Activated naive CD8-positive, alpha-beta T cell treated with anti-CD3 and anti-CD28 coated beads, Interleukin-2, amount 10 ng/mL, durations not matched to agents 7 days and 5 days (primary cell): Measurements from ENCODE around the gene MAD1L1. TPM values are rescaled to one million over a fixed set of nuclear protein-coding genes. Genes with fewer than 3 reads are reported as not detected.
A peak's percentile ranks its signal among the peaks of the same experiment; 100 is the strongest.

Experiments
- ATAC-seq: fragments of 150-1000 bp; cut with Tn5 transposase; one replicate; pipeline ENCODE4 v1.10.0; 2021; ENCODE audit warnings: low read depth, moderate library complexity
- POLR2A ChIA-PET: fragments of 350-600 bp; sonication (Branson Sonifier 250); formaldehyde crosslinking; loops from one replicate; lab custom pipeline; 2021; ENCODE audit warnings: antibody characterized with exemption; lab: Charles Lee
- DNase-seq: peaks from one replicate; pipeline ENCODE4 v3.0.0; 2021
- H3K27ac Mint-ChIP-seq: one replicate; pipeline ENCODE4 v1.8.0; 2022; ENCODE audit warnings: mild to moderate bottlenecking, mixed read lengths
- H3K27me3 Mint-ChIP-seq: one replicate; pipeline ENCODE4 v1.8.0; 2022; ENCODE audit warnings: mild to moderate bottlenecking, moderate library complexity, mixed read lengths
- H3K36me3 Mint-ChIP-seq: one replicate; pipeline ENCODE4 v1.8.0; 2021; ENCODE audit warnings: mild to moderate bottlenecking, mixed read lengths
- H3K4me1 Mint-ChIP-seq: one replicate; pipeline ENCODE4 v1.8.0; 2021; ENCODE audit warnings: mixed read lengths
- H3K4me3 Mint-ChIP-seq: one replicate; pipeline ENCODE4 v1.8.0; 2022; ENCODE audit warnings: mild to moderate bottlenecking, moderate library complexity, mixed read lengths
- H3K9me3 Mint-ChIP-seq: one replicate; pipeline ENCODE4 v1.8.0; 2021; ENCODE audit warnings: mixed read lengths
- total RNA-seq, 2 experiments: library from RNA; stranded (reverse); gene quantifications; one replicate each; pipeline ENCODE4 v1.2.3, GENCODE V29; 2021

Gene MAD1L1
- total RNA-seq, 2 experiments from 2014 or later: 72.7 to 82.6 TPM

DNA sequence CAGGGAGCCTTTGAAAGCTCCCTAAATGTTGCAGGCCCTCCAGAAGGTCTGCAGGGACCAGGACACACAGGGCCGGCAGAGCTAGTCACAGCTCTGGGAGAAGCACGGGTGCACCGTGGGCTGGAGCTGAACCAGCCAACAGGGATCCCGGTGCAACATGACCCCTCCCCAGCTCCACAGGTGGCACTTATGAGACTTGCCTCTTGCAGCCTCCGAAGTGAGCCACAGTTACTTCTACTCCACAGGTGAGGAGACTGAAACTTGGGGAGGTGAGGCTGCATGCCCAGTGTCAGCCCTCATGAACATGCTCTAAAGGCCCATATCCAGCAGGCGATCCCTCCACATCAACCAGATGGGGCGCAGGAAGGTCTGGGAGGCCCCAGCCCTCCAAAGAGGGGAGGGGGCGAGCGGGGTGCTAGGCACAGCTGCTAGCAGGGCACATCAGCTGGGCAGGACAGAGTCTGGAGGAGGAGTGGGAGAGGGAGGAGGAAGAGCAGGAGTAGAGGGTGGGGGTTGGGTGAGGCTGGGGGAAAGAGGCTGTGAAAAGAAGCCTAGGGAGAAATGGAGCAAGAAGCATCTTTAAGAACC lies 338.3 kb downstream of the MAD1L1 start:
- peaks cover 5% of the 10 kb centered on the region for H3K4me1 Mint-ChIP-seq
- ATAC-seq (no peak), DNase-seq (no peak)
- H3K9me3 Mint-ChIP-seq: no peaks in the 10 kb centered on the region
- POLR2A ChIA-PET: no interaction called here
- H3K4me3 Mint-ChIP-seq: no peak overlapping the region
- no peaks in the 10 kb centered on the region for H3K36me3 Mint-ChIP-seq
- H3K27ac Mint-ChIP-seq: no peak overlapping the region
- no peaks in the 10 kb centered on the region for H3K27me3 Mint-ChIP-seq

- POLR2A ChIA-PET: interaction anchor here (1.2 kb wide), 1 partner anchor 10 kb away, joined by 4 read pairs; no protein-coding TSS in a partner anchor
- no peak for DNase-seq
These were observed 339.3 kb downstream of the MAD1L1 start for GRCh38 chr7:1893451-1893850.

GRCh38 chr7:1893036-1893435 lies 339.7 kb downstream of the MAD1L1 start:
- peaks cover 9% of the 10 kb centered on the region for H3K36me3 Mint-ChIP-seq

More at GRCh38 chr7:1893451-1893850, 339.3 kb downstream of the MAD1L1 start:
- Mint-ChIP-seq H3K36me3 (peaks cover 5% of the 10 kb centered on the region), H3K4me3 (no peak overlapping the region), H3K27ac (no peak overlapping the region), H3K27me3 (no peaks in the 10 kb centered on the region), H3K9me3 (no peaks in the 10 kb centered on the region), H3K4me1 (peaks cover 5% of the 10 kb centered on the region)
- no peak for ATAC-seq

GRCh38 chr7:1892011-1892965 lies 340.5 kb downstream of the MAD1L1 start:
- Mint-ChIP-seq H3K4me3 (no peak overlapping the region), H3K27me3 (no peaks in the 10 kb centered on the region), H3K9me3 (peaks cover 9% of the 10 kb centered on the region), H3K4me1 (peaks cover 5% of the 10 kb centered on the region), H3K27ac (no peak overlapping the region), H3K36me3 (peaks cover 16% of the 10 kb centered on the region)
- ATAC-seq (no peak), DNase-seq (no peak)
- POLR2A ChIA-PET: interaction anchor here (1.2 kb wide), 1 partner anchor 9 kb away, joined by 4 read pairs; no protein-coding TSS in a partner anchor

More at GRCh38 chr7:1893036-1893435, 339.7 kb downstream of the MAD1L1 start:
- POLR2A ChIA-PET: interaction anchor here (1.2 kb wide), 1 partner anchor 10 kb away, joined by 4 read pairs; no protein-coding TSS in a partner anchor
- no peak for ATAC-seq
- no peak overlapping the region for H3K4me3 Mint-ChIP-seq
- H3K27me3 Mint-ChIP-seq: no peaks in the 10 kb centered on the region
- peaks cover 5% of the 10 kb centered on the region for H3K4me1 Mint-ChIP-seq
- H3K27ac Mint-ChIP-seq: no peak overlapping the region
- no peak for DNase-seq
- H3K9me3 Mint-ChIP-seq: peaks cover 4% of the 10 kb centered on the region

DNA sequence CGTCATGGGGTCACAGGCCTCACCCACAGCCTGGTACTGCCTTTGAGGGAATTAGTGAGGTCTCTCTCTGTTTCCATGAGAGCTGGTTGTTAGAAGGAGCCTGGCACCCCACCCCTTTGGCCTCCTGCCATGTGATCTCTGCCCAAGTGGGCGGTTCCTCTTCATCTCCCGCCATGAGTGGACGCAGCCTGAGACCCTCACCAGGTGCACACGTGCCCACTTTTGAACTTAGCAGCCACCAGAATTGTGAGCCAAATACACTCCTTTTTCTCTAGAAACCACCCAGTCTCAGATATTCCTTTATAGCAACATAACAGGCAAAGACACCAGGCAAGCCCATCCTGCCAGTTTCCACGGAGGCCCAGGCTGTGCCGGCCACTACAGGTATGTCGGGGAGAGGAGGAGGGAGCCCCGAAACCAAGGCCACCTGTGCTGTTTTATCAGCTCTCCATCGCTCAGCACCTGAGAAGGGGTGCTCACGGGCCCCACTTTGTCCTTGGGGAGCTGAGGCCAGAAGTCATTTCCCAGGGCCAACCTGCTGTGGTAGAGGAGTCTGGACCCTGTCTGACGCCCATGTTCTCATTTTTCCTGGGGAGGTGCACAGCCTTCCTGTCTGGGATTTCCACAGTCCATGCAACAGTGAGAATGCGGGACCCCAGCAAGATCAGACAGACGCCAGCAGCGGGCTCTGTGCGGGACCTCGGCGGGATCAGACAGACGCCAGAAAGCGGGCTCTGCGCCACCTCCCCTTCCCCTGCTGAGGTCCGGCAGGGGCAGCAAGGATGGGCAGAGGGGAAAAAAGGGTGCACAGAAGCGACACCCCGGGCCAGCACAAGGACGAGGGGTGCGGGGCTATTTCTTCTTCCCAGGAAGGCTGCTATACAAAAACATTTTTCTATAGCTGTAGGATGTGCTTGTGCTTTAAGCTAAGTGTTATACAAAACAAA lies 342.2 kb downstream of the MAD1L1 start:
- H3K27me3 Mint-ChIP-seq: no peaks in the 10 kb centered on the region

GRCh38 chr7:1889556-1890181 lies 343.1 kb downstream of the MAD1L1 start:
- Mint-ChIP-seq H3K27ac (peak overlapping the region; percentile 31), H3K4me1 (peaks cover 5% of the 10 kb centered on the region), H3K9me3 (peaks cover 9% of the 10 kb centered on the region), H3K4me3 (peak overlapping the region; percentile 39), H3K27me3 (no peaks in the 10 kb centered on the region), H3K36me3 (peaks cover 22% of the 10 kb centered on the region)
- POLR2A ChIA-PET: no interaction called here
- ATAC-seq: peak; percentile 89
- DNase-seq: peak; percentile 47

More for the DNA sequence above, 342.2 kb downstream of the MAD1L1 start:
- peaks cover 22% of the 10 kb centered on the region for H3K36me3 Mint-ChIP-seq
- peaks cover 9% of the 10 kb centered on the region for H3K9me3 Mint-ChIP-seq
- peaks cover 5% of the 10 kb centered on the region for H3K4me1 Mint-ChIP-seq
- POLR2A ChIA-PET: no interaction called here
- no peak overlapping the region for H3K4me3 Mint-ChIP-seq
- ATAC-seq: no peak
- H3K27ac Mint-ChIP-seq: peak overlapping the region; percentile 16
- DNase-seq: no peak

DNA sequence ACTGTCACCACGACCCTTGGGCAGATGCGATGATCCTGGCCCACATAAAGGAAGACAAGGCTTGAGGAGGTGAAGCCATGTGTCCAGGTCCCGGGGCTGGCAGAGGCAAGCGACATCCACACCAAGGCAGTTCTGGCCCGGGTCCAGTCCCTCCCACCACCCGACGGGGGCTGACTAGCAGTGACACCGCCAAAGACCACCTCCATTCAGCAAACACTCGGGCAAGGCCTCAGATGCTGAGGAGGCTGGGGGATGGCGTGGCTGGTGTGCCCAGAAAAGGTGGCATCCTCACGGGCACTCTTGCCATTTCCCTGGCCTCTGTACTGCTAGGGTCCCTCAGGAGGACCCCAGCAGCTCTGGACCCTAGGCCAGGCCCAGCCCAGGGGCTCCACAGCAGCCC lies 343.7 kb downstream of the MAD1L1 start:
- DNase-seq: no peak
- H3K27ac Mint-ChIP-seq: no peak overlapping the region
- H3K27me3 Mint-ChIP-seq: no peaks in the 10 kb centered on the region
- no peak for ATAC-seq
- H3K4me3 Mint-ChIP-seq: no peak overlapping the region
- POLR2A ChIA-PET: no interaction called here
- peaks cover 5% of the 10 kb centered on the region for H3K4me1 Mint-ChIP-seq
- H3K9me3 Mint-ChIP-seq: peaks cover 9% of the 10 kb centered on the region
- H3K36me3 Mint-ChIP-seq: peaks cover 22% of the 10 kb centered on the region

GRCh38 chr7:1888425-1888824 lies 344.3 kb downstream of the MAD1L1 start:
- DNase-seq (no peak), ATAC-seq (no peak)
- Mint-ChIP-seq H3K27ac (no peak overlapping the region), H3K9me3 (peaks cover 9% of the 10 kb centered on the region), H3K4me1 (peaks cover 6% of the 10 kb centered on the region), H3K27me3 (no peaks in the 10 kb centered on the region), H3K36me3 (peaks cover 22% of the 10 kb centered on the region), H3K4me3 (no peak overlapping the region)
- POLR2A ChIA-PET: no interaction called here

DNA sequence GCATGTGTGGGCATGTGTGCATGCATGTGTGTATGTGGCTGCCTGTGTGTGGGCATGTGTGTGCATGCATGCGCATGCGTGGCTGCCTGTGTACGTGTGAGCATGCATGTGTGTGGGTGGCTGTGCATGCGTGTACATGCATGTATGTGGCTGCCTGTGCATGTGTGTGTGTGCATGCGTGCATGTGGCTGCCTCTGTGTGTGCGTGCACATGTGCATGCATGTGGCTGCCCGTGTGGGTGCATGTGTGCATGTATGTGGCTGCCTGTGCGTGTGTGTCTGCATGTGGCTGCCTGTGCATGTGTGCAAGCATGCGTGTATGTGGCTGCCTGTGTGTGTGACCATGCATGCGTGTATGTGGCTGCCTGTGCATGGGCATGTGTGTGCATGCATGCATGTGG lies 345.5 kb downstream of the MAD1L1 start:
- POLR2A ChIA-PET: no interaction called here
- peaks cover 15% of the 10 kb centered on the region for H3K4me1 Mint-ChIP-seq
- H3K9me3 Mint-ChIP-seq: peaks cover 9% of the 10 kb centered on the region
- no peaks in the 10 kb centered on the region for H3K27me3 Mint-ChIP-seq
- no peak overlapping the region for H3K4me3 Mint-ChIP-seq
- no peak overlapping the region for H3K27ac Mint-ChIP-seq
- no peak for ATAC-seq
- no peak for DNase-seq
- H3K36me3 Mint-ChIP-seq: peaks cover 22% of the 10 kb centered on the region

GRCh38 chr7:1886361-1887064 lies 346.2 kb downstream of the MAD1L1 start:
- peaks cover 9% of the 10 kb centered on the region for H3K9me3 Mint-ChIP-seq
- no peak for DNase-seq
- H3K4me3 Mint-ChIP-seq: no peak overlapping the region
- POLR2A ChIA-PET: no interaction called here
- H3K36me3 Mint-ChIP-seq: peaks cover 23% of the 10 kb centered on the region
- no peak overlapping the region for H3K27ac Mint-ChIP-seq
- ATAC-seq: no peak
- no peaks in the 10 kb centered on the region for H3K27me3 Mint-ChIP-seq
- H3K4me1 Mint-ChIP-seq: peaks cover 20% of the 10 kb centered on the region

- H3K4me1 Mint-ChIP-seq: peaks cover 20% of the 10 kb centered on the region
- no peak for DNase-seq
- no peaks in the 10 kb centered on the region for H3K27me3 Mint-ChIP-seq
- no peak for ATAC-seq
- H3K27ac Mint-ChIP-seq: no peak overlapping the region
- peaks cover 23% of the 10 kb centered on the region for H3K36me3 Mint-ChIP-seq
- H3K9me3 Mint-ChIP-seq: peaks cover 9% of the 10 kb centered on the region
- no peak overlapping the region for H3K4me3 Mint-ChIP-seq
- POLR2A ChIA-PET: no interaction called here
These were observed 347.1 kb downstream of the MAD1L1 start for GRCh38 chr7:1885465-1886226.
